Tibial artery (tissue), 4 donors: ENCODE results near the gene RAET1L.

Experiments used
- DNase-seq, 2 donors: peaks; one replicate each; pipeline ENCODE4 v3.0.0-alpha.2; 2019
- H3K27ac ChIP-seq, 2 donors: fragments of 200-600 bp; sonication (generic) in 1 of 2; 1 replicate in 1 of 2; 2 replicates in 1 of 2; pipeline ENCODE4 v1.5.1; 2018 to 2019; ENCODE audit warnings: mild to moderate bottlenecking in 1 of 2
- H3K27me3 ChIP-seq, 2 donors: fragments of 200-600 bp; sonication (generic) in 1 of 2; one replicate each; pipeline versions ENCODE4 v1.5.1 to v1.6.0; 2016 to 2019
- H3K36me3 ChIP-seq, 3 donors: fragments of 200-600 bp; sonication (generic) in 2 of 3; one replicate each; pipeline ENCODE4 v1.5.1; 2016 to 2019; ENCODE audit warnings: mild to moderate bottlenecking in 2 of 3
- H3K4me1 ChIP-seq, 4 donors: fragments of 200-600 bp; sonication (generic) in 2 of 4; 1 replicate in 3 of 4; 2 replicates in 1 of 4; pipeline ENCODE4 v1.5.1; 2016 to 2019
- H3K4me3 ChIP-seq, 2 donors: fragments of 200-600 bp; sonication (generic) in 1 of 2; 1 replicate in 1 of 2; 2 replicates in 1 of 2; pipeline ENCODE4 v1.5.1; 2018 to 2019; ENCODE audit warnings: mild to moderate bottlenecking in 2 of 2
- H3K9me3 ChIP-seq, 3 donors: fragments of 200-600 bp; sonication (generic) in 1 of 3; one replicate each; pipeline ENCODE4 v1.5.1; 2016 to 2019
- intact Hi-C: fragments of 100-400 bp; cut with DNase I; formaldehyde crosslinking; loops from one replicate; pipeline ENCODE4 v1.15.0; 2023; ENCODE audit warnings: low total_unique reads
- TF ChIP-seq, protein P1 (sequence below), 2 experiments: fragments of 200-600 bp in 1 of 2; fragments of 450-650 bp in 1 of 2; IDR thresholded peaks; one replicate each; pipeline ENCODE4 v1.5.1; 2017 to 2019; ENCODE audit warnings: antibody characterized with exemption in 2 of 2, mild to moderate bottlenecking in 1 of 2, moderate library complexity in 1 of 2

RAET1L gene

GRCh38 chr6:150058986-150059385 is 33.7 kb upstream of the RAET1L start:
- no peaks in the 10 kb centered on the region for H3K36me3 ChIP-seq
- H3K27me3 ChIP-seq, result peaks cover 0 to 33% of the 10 kb centered on the region in 2 donors
- H3K9me3 ChIP-seq, result no peaks in the 10 kb centered on the region
- H3K27ac ChIP-seq, result no peak overlapping the region
- DNase-seq, result no peak
- H3K4me1 ChIP-seq, result no peaks in the 10 kb centered on the region
- no peak overlapping the region for H3K4me3 ChIP-seq
- TF ChIP-seq, protein P1, sequence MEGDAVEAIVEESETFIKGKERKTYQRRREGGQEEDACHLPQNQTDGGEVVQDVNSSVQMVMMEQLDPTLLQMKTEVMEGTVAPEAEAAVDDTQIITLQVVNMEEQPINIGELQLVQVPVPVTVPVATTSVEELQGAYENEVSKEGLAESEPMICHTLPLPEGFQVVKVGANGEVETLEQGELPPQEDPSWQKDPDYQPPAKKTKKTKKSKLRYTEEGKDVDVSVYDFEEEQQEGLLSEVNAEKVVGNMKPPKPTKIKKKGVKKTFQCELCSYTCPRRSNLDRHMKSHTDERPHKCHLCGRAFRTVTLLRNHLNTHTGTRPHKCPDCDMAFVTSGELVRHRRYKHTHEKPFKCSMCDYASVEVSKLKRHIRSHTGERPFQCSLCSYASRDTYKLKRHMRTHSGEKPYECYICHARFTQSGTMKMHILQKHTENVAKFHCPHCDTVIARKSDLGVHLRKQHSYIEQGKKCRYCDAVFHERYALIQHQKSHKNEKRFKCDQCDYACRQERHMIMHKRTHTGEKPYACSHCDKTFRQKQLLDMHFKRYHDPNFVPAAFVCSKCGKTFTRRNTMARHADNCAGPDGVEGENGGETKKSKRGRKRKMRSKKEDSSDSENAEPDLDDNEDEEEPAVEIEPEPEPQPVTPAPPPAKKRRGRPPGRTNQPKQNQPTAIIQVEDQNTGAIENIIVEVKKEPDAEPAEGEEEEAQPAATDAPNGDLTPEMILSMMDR (IDR thresholded peaks at IDR 0.05), result no peak
- intact Hi-C loops, result no loop called here

- DNase-seq, result no peak
- H3K4me3 ChIP-seq, result no peak overlapping the region
- H3K4me1 ChIP-seq, result no peaks in the 10 kb centered on the region
- H3K36me3 ChIP-seq, result no peaks in the 10 kb centered on the region
- intact Hi-C loops, result no loop called here
- no peaks in the 10 kb centered on the region for H3K9me3 ChIP-seq
- H3K27me3 ChIP-seq, result peaks cover 0 to 40% of the 10 kb centered on the region in 2 donors
- TF ChIP-seq, protein P1 (IDR thresholded peaks at IDR 0.05), result no peak
- H3K27ac ChIP-seq, result no peak overlapping the region
Measured at GRCh38 chr6:150058231-150058792, 33.0 kb upstream of the RAET1L start.

DNA sequence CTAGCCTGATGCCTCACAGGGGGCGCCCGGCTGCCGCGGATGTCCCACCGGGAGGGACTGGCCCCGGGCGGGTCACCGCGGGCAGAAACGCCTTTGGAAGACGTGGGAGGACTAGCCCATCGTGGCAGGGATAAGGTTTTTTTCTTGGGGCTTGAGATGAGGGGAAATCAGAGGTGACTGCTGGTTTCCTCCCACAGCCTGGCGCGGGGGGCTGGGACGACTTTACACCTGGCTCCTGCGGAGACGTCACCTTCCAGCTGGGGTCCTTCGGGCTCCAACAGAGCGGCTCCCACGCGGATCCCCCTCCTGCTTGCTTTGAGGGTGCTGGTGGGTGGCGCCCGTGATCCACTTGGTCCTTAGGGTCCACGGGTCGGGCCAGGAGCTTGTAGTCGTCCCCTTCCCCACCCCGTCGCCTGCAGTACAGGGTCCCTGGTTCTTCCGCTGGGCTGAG is 32.2 kb upstream of the RAET1L start:
- TF ChIP-seq, protein P1 (IDR thresholded peaks at IDR 0.05), result no peak
- Histone ChIP-seq H3K36me3 (no peaks in the 10 kb centered on the region), H3K4me3 (no peak overlapping the region), H3K27me3 (peaks cover 0 to 48% of the 10 kb centered on the region in 2 donors), H3K9me3 (no peaks in the 10 kb centered on the region), H3K27ac (no peak overlapping the region), H3K4me1 (no peaks in the 10 kb centered on the region)
- DNase-seq, result no peak
- intact Hi-C loops, result no loop called here

DNA sequence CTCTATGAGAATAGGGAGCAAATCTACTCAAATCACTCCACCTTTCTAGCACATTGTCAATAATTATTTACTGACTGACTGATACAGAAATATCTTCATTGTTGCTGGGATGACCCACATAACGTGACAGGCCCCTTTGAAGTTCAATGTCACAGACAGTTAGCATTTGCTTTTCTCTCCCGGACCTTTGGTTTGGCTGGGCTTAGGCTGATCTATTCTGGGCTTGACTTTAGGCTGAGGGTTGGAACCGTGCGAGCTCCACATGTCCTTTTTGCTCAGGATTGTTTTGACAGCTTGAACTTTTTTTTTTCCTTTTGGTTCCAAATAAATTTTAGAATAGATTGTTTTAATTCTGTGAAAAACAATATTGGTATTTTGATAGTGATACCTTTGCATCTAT is 31.6 kb upstream of the RAET1L start:
- intact Hi-C loops, result no loop called here
- H3K4me1 ChIP-seq, result no peaks in the 10 kb centered on the region
- no peaks in the 10 kb centered on the region for H3K36me3 ChIP-seq
- H3K27me3 ChIP-seq, result peaks cover 0 to 52% of the 10 kb centered on the region in 2 donors
- H3K9me3 ChIP-seq, result no peaks in the 10 kb centered on the region
- no peak overlapping the region for H3K27ac ChIP-seq
- TF ChIP-seq, protein P1 (IDR thresholded peaks at IDR 0.05), result no peak
- DNase-seq, result no peak
- no peak overlapping the region for H3K4me3 ChIP-seq

DNA sequence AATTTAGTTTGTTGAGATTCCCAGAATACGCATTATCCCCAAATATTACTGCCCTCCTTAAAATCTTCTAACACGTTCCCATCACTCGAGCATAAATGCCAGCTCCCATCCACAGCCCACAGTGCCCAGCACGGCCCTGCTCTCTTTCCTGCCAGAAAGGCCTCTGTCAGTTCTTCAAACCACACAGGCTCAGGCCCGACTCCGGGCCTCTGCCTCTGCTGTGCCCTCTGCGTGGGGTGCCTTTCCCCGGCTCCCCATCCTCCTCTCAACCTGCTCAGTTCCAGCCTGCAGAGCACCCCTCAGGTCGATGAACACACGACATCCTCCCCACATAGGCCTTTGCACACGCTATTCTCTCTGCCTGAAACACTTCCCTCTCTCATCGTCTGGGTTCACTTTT is 30.8 kb upstream of the RAET1L start:
- no peak for DNase-seq
- no peaks in the 10 kb centered on the region for H3K36me3 ChIP-seq
- peaks cover 0 to 57% of the 10 kb centered on the region in 2 donors for H3K27me3 ChIP-seq
- H3K4me1 ChIP-seq, result no peaks in the 10 kb centered on the region
- intact Hi-C loops, result no loop called here
- no peaks in the 10 kb centered on the region for H3K9me3 ChIP-seq
- H3K27ac ChIP-seq, result no peak overlapping the region
- TF ChIP-seq, protein P1 (IDR thresholded peaks at IDR 0.05), result no peak
- H3K4me3 ChIP-seq, result no peak overlapping the region

GRCh38 chr6:150055131-150055530 is 29.8 kb upstream of the RAET1L start:
- Histone ChIP-seq H3K9me3 (no peaks in the 10 kb centered on the region), H3K27me3 (peaks cover 0 to 61% of the 10 kb centered on the region in 2 donors), H3K4me3 (no peak overlapping the region), H3K36me3 (no peaks in the 10 kb centered on the region), H3K27ac (no peak overlapping the region), H3K4me1 (no peaks in the 10 kb centered on the region)
- intact Hi-C loops, result no loop called here
- DNase-seq, result no peak
- TF ChIP-seq, protein P1 (IDR thresholded peaks at IDR 0.05), result no peak
